ENCODE results near the gene ZNF568.

The ZNF568 gene

GRCh38 chr19:36915992-36916830 lies at the start of gene ZNF568, which contains the start of gene ZNF829:
Gene ZNF568 (plus strand): TSS chr19:36916332. CDS start chr19:36922771, 6,439 bp downstream.
Gene ZNF829 (minus strand): TSS chr19:36916291. CDS start chr19:36915167, 1,124 bp downstream.
- H3K4me3 ChIP-seq (ENCODE audit: low read depth, low read length): peak within 1 kb of the TSS; percentile 78
- DNase-seq (ENCODE audit: low read depth): peak; percentile 65

- DNase-seq (ENCODE audit: low read depth): no peak
- no peak overlapping the region for H3K4me3 ChIP-seq (ENCODE audit: low read depth, low read length)
These were observed 38.9 kb upstream of the ZNF568 start for GRCh38 chr19:36876993-36877938.

- no peak overlapping the region for H3K4me3 ChIP-seq (ENCODE audit: low read depth, low read length)
- DNase-seq (ENCODE audit: low read depth): no peak
These were observed 24.3 kb upstream of the ZNF568 start for GRCh38 chr19:36891768-36892357.

GRCh38 chr19:36894849-36895383 lies 21.2 kb upstream of the ZNF568 start:
- no peak for DNase-seq (ENCODE audit: low read depth)
- H3K4me3 ChIP-seq (ENCODE audit: low read depth, low read length): no peak overlapping the region

GRCh38 chr19:36898422-36898821 lies 17.7 kb upstream of the ZNF568 start:
- DNase-seq (ENCODE audit: low read depth): no peak
- H3K4me3 ChIP-seq (ENCODE audit: low read depth, low read length): no peak overlapping the region

GRCh38 chr19:36916991-36917390 lies 859 bp downstream of the ZNF568 start:
- DNase-seq (ENCODE audit: low read depth): peak; percentile 5
- peak overlapping the region; percentile 78 for H3K4me3 ChIP-seq (ENCODE audit: low read depth, low read length)

GRCh38 chr19:36918090-36918489 lies 2.0 kb downstream of the ZNF568 start:
- no peak for DNase-seq (ENCODE audit: low read depth)
- H3K4me3 ChIP-seq (ENCODE audit: low read depth, low read length): no peak overlapping the region

GRCh38 chr19:36931684-36932083 lies 15.6 kb downstream of the ZNF568 start:
- H3K4me3 ChIP-seq (ENCODE audit: low read depth, low read length): no peak overlapping the region
- no peak for DNase-seq (ENCODE audit: low read depth)

GRCh38 chr19:36939153-36939552 lies 23.0 kb downstream of the ZNF568 start:
- no peak for DNase-seq (ENCODE audit: low read depth)
- H3K4me3 ChIP-seq (ENCODE audit: low read depth, low read length): no peak overlapping the region

- H3K4me3 ChIP-seq (ENCODE audit: low read depth, low read length): no peak overlapping the region
- no peak for DNase-seq (ENCODE audit: low read depth)
These were observed 34.4 kb downstream of the ZNF568 start for GRCh38 chr19:36950335-36951119.

- no peak for DNase-seq (ENCODE audit: low read depth)
- H3K4me3 ChIP-seq (ENCODE audit: low read depth, low read length): no peak overlapping the region
These were observed 46.2 kb downstream of the ZNF568 start for GRCh38 chr19:36962346-36962745.

GRCh38 chr19:36963280-36963679 lies 47.1 kb downstream of the ZNF568 start:
- peak; percentile 40 for DNase-seq (ENCODE audit: low read depth)

GRCh38 chr19:36972571-36972970 lies 56.4 kb downstream of the ZNF568 start:
- peak overlapping the region; percentile 65 for H3K4me3 ChIP-seq (ENCODE audit: low read depth, low read length)
- no peak for DNase-seq (ENCODE audit: low read depth)

More at GRCh38 chr19:36963280-36963679, 47.1 kb downstream of the ZNF568 start:
- H3K4me3 ChIP-seq (ENCODE audit: low read depth, low read length): no peak overlapping the region

GRCh38 chr19:36973021-36973843 lies 57.1 kb downstream of the ZNF568 start:
- H3K4me3 ChIP-seq (ENCODE audit: low read depth, low read length): peak overlapping the region; percentile 65
- DNase-seq (ENCODE audit: low read depth): peak; percentile 18

GRCh38 chr19:36973844-36974195 lies 57.7 kb downstream of the ZNF568 start:
- no peak for DNase-seq (ENCODE audit: low read depth)
- H3K4me3 ChIP-seq (ENCODE audit: low read depth, low read length): peak overlapping the region; percentile 65

- DNase-seq (ENCODE audit: low read depth): no peak
- no peak overlapping the region for H3K4me3 ChIP-seq (ENCODE audit: low read depth, low read length)
These were observed 70.0 kb downstream of the ZNF568 start for GRCh38 chr19:36986131-36986530.

GRCh38 chr19:36986601-36987000 lies 70.5 kb downstream of the ZNF568 start:
- H3K4me3 ChIP-seq (ENCODE audit: low read depth, low read length): no peak overlapping the region
- no peak for DNase-seq (ENCODE audit: low read depth)

GRCh38 chr19:36987091-36987490 lies 71.0 kb downstream of the ZNF568 start:
- no peak for DNase-seq (ENCODE audit: low read depth)
- no peak overlapping the region for H3K4me3 ChIP-seq (ENCODE audit: low read depth, low read length)

Measured in skeletal muscle cell (primary cell).